Measurements from ENCODE around the gene PRDM11.

The PRDM11 gene

DNA sequence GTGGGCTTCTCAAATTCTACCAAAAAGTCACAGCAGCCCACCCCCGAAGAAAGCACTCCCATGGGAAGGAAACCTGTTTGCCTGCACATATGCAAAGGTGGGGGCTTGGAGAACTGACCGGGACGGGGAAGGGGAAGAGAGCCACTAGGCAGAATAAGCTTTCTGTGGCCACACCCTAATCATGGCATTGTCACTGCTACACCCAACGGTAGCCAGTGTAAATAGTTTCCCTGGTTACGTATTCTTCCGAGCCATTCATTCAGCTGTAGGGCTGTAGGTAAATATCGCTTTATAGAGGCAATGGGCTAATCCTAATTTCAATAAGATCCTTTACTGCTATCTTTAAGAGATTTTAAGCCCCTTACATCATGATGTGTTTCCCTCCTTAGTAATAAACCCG is 61.7 kb downstream of the PRDM11 start:
- no peaks in the 10 kb centered on the region for H3K79me2 ChIP-seq (ENCODE audit: insufficient read depth, low read depth)
- H4K20me1 ChIP-seq (ENCODE audit: insufficient read depth): no peaks in the 10 kb centered on the region
- no peaks in the 10 kb centered on the region for H3K36me3 ChIP-seq (ENCODE audit: insufficient read depth)
- H3K9ac ChIP-seq: no peak overlapping the region
- H3K27ac ChIP-seq: no peak overlapping the region
- no peaks in the 10 kb centered on the region for H3K27me3 ChIP-seq (ENCODE audit: insufficient read depth, low read depth)
- TF ChIP-seq CTCF (conservative IDR thresholded peaks at IDR 0.05; ENCODE audit: low read depth, low read length): no peak
- H3K4me1 ChIP-seq (ENCODE audit: low read depth, poor library complexity, severe bottlenecking): peaks cover 4% of the 10 kb centered on the region
- no peak overlapping the region for H3K4me3 ChIP-seq (IDR thresholded peaks at IDR 0.05; ENCODE audit: insufficient read depth, low read depth, low read length)
- H3K4me2 ChIP-seq: no peak overlapping the region
- no peak overlapping the region for H2AFZ ChIP-seq (ENCODE audit: low read depth)

DNA sequence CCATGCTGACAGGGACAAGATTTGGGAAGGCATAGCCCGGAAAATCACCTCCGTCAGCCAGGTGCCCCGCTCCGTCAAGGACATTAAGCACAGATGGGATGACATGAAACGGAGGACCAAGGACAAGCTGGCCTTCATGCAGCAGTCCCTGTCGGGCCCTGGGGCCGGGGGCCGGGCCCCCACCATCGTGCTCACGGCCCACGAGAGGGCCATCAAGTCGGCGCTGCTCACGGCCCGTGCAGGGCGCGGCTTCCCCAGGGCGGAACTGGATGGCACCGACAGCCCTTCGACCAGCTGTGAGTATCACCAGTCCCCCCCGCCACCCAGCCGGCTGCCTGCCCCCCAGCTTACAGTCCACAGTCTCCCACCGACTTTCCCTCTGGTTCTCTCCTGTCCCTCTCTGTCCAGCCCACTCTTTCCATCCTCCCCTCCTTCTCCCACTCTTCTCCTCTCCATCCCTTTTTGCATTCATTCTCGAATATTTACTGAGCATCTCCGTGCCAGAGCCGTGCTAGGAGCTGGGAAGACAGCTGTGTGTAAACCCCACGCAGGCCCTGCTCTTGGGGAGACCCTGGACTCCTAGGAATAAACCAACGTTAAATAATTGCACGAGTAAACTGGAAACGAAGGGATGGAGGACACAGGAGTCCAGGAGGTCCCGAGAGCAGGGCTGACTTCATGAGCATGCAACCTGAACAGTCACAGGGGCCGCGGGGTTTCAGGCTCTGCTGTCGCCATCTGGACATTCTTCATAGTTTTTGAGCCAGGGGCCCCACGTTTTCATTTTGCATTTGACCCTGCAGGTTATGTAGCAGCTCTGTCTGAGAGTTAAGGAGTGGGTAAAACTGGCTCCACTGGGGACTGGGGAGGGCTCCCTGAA is 62.8 kb downstream of the PRDM11 start:
- no peak overlapping the region for H3K4me2 ChIP-seq
- peaks cover under 1% of the 10 kb centered on the region for H3K4me1 ChIP-seq (ENCODE audit: low read depth, poor library complexity, severe bottlenecking)
- no peak overlapping the region for H3K27ac ChIP-seq
- no peaks in the 10 kb centered on the region for H3K36me3 ChIP-seq (ENCODE audit: insufficient read depth)
- H2AFZ ChIP-seq (ENCODE audit: low read depth): no peak overlapping the region
- H4K20me1 ChIP-seq (ENCODE audit: insufficient read depth): no peaks in the 10 kb centered on the region
- H3K9ac ChIP-seq: no peak overlapping the region
- no peak for TF ChIP-seq CTCF (conservative IDR thresholded peaks at IDR 0.05; ENCODE audit: low read depth, low read length)
- no peaks in the 10 kb centered on the region for H3K27me3 ChIP-seq (ENCODE audit: insufficient read depth, low read depth)
- H3K79me2 ChIP-seq (ENCODE audit: insufficient read depth, low read depth): no peaks in the 10 kb centered on the region
- no peak overlapping the region for H3K4me3 ChIP-seq (IDR thresholded peaks at IDR 0.05; ENCODE audit: insufficient read depth, low read depth, low read length)

GRCh38 chr11:45209891-45210699 is 63.7 kb downstream of the PRDM11 start:
- Histone ChIP-seq H3K27me3 (ENCODE audit: insufficient read depth, low read depth) (no peaks in the 10 kb centered on the region), H3K4me1 (ENCODE audit: low read depth, poor library complexity, severe bottlenecking) (peaks cover 4% of the 10 kb centered on the region), H3K4me2 (no peak overlapping the region), H4K20me1 (ENCODE audit: insufficient read depth) (no peaks in the 10 kb centered on the region), H3K79me2 (ENCODE audit: insufficient read depth, low read depth) (no peaks in the 10 kb centered on the region), H3K36me3 (ENCODE audit: insufficient read depth) (no peaks in the 10 kb centered on the region), H3K27ac (no peak overlapping the region), H2AFZ (ENCODE audit: low read depth) (no peak overlapping the region), H3K9ac (no peak overlapping the region), H3K4me3 (IDR thresholded peaks at IDR 0.05; ENCODE audit: insufficient read depth, low read depth, low read length) (no peak overlapping the region)
- TF ChIP-seq CTCF (conservative IDR thresholded peaks at IDR 0.05; ENCODE audit: low read depth, low read length): no peak

GRCh38 chr11:45210846-45211245 is 64.4 kb downstream of the PRDM11 start:
- Histone ChIP-seq H2AFZ (ENCODE audit: low read depth) (no peak overlapping the region), H3K79me2 (ENCODE audit: insufficient read depth, low read depth) (no peaks in the 10 kb centered on the region), H3K4me1 (ENCODE audit: low read depth, poor library complexity, severe bottlenecking) (peaks cover 8% of the 10 kb centered on the region), H3K27ac (no peak overlapping the region), H3K4me2 (no peak overlapping the region), H3K36me3 (ENCODE audit: insufficient read depth) (no peaks in the 10 kb centered on the region), H3K27me3 (ENCODE audit: insufficient read depth, low read depth) (no peaks in the 10 kb centered on the region), H4K20me1 (ENCODE audit: insufficient read depth) (no peaks in the 10 kb centered on the region), H3K4me3 (IDR thresholded peaks at IDR 0.05; ENCODE audit: insufficient read depth, low read depth, low read length) (no peak overlapping the region), H3K9ac (no peak overlapping the region)
- no peak for TF ChIP-seq CTCF (conservative IDR thresholded peaks at IDR 0.05; ENCODE audit: low read depth, low read length)

Data from KMS-11 (cell line).